HUES64 (cell line): Measurements from ENCODE around the gene OAT.

ENCODE experiments used
- H3K27ac ChIP-seq: 2 replicates; pipeline ENCODE4 v1.7.0; 2013; ENCODE audit warnings: low read depth, low read length, inconsistent platforms
- H3K27me3 ChIP-seq: 2 replicates; pipeline ENCODE4 v1.6.1; 2013; ENCODE audit warnings: mild to moderate bottlenecking, low read length; ENCODE audit not compliant: insufficient read depth
- H3K36me3 ChIP-seq: 2 replicates; pipeline ENCODE4 v1.6.1; 2013; ENCODE audit warnings: mild to moderate bottlenecking, low read length; ENCODE audit not compliant: insufficient read depth
- H3K4me1 ChIP-seq: 2 replicates; pipeline ENCODE4 v1.6.1; 2013; ENCODE audit warnings: mild to moderate bottlenecking, low read length, moderate library complexity; ENCODE audit not compliant: insufficient read depth
- H3K4me3 ChIP-seq: 2 replicates; pipeline ENCODE4 v1.5.1; 2013; ENCODE audit warnings: mild to moderate bottlenecking, low read length, moderate library complexity
- H3K9ac ChIP-seq: 2 replicates; pipeline ENCODE4 v1.6.1; 2013; ENCODE audit warnings: mild to moderate bottlenecking, low read depth, low read length
- H3K9me3 ChIP-seq: 2 replicates; pipeline ENCODE4 v1.6.1; 2013; ENCODE audit warnings: low read depth, low read length; ENCODE audit not compliant: insufficient read depth
- WGBS: fragments of 150-250, 120-280 bp; methylation state at CpG from one replicate; pipeline ENCODE4 v1.1.7; 2013; ENCODE audit warnings: missing lambda C conversion rate; 5-methylcytosine and 5-hydroxymethylcytosine counted together

The OAT gene

GRCh38 chr10:124385627-124386185, 33.0 kb downstream of the OAT start:
- H3K4me3 ChIP-seq: no peak overlapping the region
- H3K36me3 ChIP-seq: no peaks in the 10 kb centered on the region
- H3K9me3 ChIP-seq: no peaks in the 10 kb centered on the region
- no peak overlapping the region for H3K27ac ChIP-seq
- 93% methylated on average over 12 of the region's 12 CpGs for WGBS
- peaks cover 9% of the 10 kb centered on the region for H3K27me3 ChIP-seq
- H3K4me1 ChIP-seq: 0 out of 2 replicates have a peak, but pooled peaks cover 3% of the 10 kb centered on the region
- no peak overlapping the region for H3K9ac ChIP-seq

DNA sequence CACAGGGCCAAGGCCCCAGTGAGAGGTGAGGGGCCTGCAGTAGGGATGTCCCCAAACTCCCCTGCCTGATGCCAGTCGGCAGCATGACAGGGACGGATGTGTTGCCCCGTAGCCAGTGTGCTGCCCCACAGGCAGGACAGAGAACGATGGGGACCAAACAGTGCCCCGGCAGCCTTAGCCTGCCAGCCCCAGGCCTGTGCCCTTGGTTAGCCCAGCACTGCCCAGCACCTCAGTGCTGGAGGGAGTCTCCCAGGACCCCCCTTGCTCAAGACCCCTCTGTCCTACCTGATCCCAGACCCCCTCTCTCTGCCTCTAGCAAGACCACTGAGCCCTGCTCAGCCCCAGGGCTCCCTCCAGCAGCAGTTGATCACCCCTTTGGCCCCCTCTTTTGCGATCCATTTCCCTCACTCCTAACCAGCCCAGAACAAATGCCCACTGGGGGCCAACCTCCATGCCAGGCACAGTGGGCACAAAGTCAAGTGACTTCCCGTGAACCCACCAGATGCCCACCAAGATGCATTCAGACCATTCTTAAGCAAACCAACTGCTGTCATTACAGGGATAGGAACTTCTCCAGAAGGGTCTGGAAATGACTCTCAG, 34.0 kb downstream of the OAT start:
- Histone ChIP-seq H3K9ac (no peak overlapping the region), H3K36me3 (no peaks in the 10 kb centered on the region), H3K27ac (no peak overlapping the region), H3K4me3 (no peak overlapping the region), H3K27me3 (peaks cover 9% of the 10 kb centered on the region), H3K4me1 (0 out of 2 replicates have a peak, but pooled peaks cover 3% of the 10 kb centered on the region), H3K9me3 (no peaks in the 10 kb centered on the region)
- WGBS: 93% methylated on average over 7 of the region's 7 CpGs

- no peak overlapping the region for H3K27ac ChIP-seq
- H3K36me3 ChIP-seq: no peaks in the 10 kb centered on the region
- H3K4me1 ChIP-seq: peaks cover 4% of the 10 kb centered on the region; the same call in 1 of the 2 replicates
- WGBS: 91% methylated on average over 4 of the region's 4 CpGs
- peaks cover 9% of the 10 kb centered on the region for H3K27me3 ChIP-seq
- H3K4me3 ChIP-seq: no peak overlapping the region
- no peaks in the 10 kb centered on the region for H3K9me3 ChIP-seq
- H3K9ac ChIP-seq: no peak overlapping the region
These were observed 34.6 kb downstream of the OAT start for GRCh38 chr10:124384172-124384571.

- no peak overlapping the region for H3K9ac ChIP-seq
- H3K4me3 ChIP-seq: no peak overlapping the region
- no peak overlapping the region for H3K27ac ChIP-seq
- WGBS: 88% methylated on average over 5 of the region's 6 CpGs
- H3K9me3 ChIP-seq: no peaks in the 10 kb centered on the region
- H3K36me3 ChIP-seq: no peaks in the 10 kb centered on the region
- H3K4me1 ChIP-seq: peaks cover 7% of the 10 kb centered on the region; the same call in 1 of the 2 replicates
- peaks cover 4% of the 10 kb centered on the region for H3K27me3 ChIP-seq
These were observed 35.2 kb downstream of the OAT start for GRCh38 chr10:124383496-124383895.

DNA sequence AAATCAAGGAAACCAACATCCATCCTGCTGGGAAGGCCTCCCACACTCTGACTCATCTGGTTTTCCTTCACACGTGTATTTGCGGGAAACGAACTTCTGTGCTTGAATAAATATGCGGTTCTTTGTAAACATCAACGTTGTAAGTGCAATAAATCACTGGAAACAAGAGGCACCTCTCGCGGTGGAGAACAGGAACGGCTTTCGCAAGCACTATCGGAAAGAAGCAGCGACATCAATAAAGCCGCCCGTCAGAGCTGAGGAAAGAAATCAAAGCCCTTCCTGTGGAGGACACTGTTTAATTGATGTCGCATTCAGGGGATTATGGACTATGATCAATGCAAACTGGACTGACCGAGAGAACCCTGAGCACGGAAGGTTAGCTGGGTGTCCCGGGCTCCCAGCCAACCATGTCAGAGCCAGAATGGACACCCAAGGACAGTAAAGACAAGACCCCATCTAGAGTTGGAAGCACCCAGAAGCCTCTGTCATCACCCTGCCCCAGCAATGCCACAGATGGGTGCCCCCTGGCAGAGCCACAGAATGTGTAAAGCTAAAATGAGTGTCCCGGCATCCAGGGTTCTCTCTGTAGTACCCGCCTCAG, 37.6 kb downstream of the OAT start:
- no peaks in the 10 kb centered on the region for H3K9me3 ChIP-seq
- WGBS: 91% methylated on average over 19 of the region's 19 CpGs

GRCh38 chr10:124380256-124380995, 38.3 kb downstream of the OAT start:
- Histone ChIP-seq H3K9ac (no peak overlapping the region), H3K27me3 (no peaks in the 10 kb centered on the region)

More for the DNA sequence above, 37.6 kb downstream of the OAT start:
- Histone ChIP-seq H3K36me3 (no peaks in the 10 kb centered on the region), H3K4me1 (peaks cover 7% of the 10 kb centered on the region; the same call in 1 of the 2 replicates), H3K27me3 (no peaks in the 10 kb centered on the region), H3K4me3 (no peak overlapping the region), H3K9ac (no peak overlapping the region), H3K27ac (no peak overlapping the region)

DNA sequence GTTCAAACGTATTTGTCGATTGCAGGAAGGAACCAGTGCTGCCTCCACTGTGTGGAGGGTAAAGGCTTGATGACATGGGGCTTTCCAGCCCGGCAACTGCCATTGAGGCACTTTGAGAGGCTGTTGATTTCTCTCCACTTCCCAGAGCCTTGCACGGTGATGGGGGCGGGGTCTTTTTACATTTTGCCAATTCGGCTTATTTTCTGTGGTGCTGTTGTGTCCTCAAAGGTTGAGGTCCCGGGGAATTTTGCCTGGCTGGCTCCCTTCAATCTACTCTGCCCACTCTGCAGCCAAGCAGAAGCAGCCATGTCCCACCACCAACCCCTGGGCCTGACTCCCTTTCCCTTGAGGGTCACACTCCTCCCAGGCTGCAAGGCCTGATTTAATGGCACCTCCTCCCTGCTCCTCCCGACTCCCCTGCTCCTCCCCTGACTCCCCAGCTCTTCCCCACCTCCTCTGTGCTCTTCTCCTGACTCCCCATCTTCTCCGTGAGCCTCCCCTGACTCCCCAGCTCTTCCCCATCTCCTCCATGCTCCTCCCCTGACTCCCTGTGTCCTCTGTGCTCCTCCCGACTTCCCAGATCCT, 39.0 kb downstream of the OAT start:
- peaks cover 11% of the 10 kb centered on the region for H3K4me1 ChIP-seq
- H3K36me3 ChIP-seq: no peaks in the 10 kb centered on the region
- H3K4me3 ChIP-seq: no peak overlapping the region
- WGBS: 80% methylated on average over 10 of the region's 10 CpGs
- no peak overlapping the region for H3K9ac ChIP-seq
- H3K9me3 ChIP-seq: no peaks in the 10 kb centered on the region
- no peaks in the 10 kb centered on the region for H3K27me3 ChIP-seq
- H3K27ac ChIP-seq: no peak overlapping the region

More at GRCh38 chr10:124380256-124380995, 38.3 kb downstream of the OAT start:
- Histone ChIP-seq H3K36me3 (no peaks in the 10 kb centered on the region), H3K9me3 (no peaks in the 10 kb centered on the region), H3K4me3 (no peak overlapping the region), H3K4me1 (peaks cover 6% of the 10 kb centered on the region; the same call in 1 of the 2 replicates), H3K27ac (no peak overlapping the region)
- 86% methylated on average over 9 of the region's 9 CpGs for WGBS

GRCh38 chr10:124378881-124379471, 39.7 kb downstream of the OAT start:
- H3K36me3 ChIP-seq: no peaks in the 10 kb centered on the region
- H3K9me3 ChIP-seq: no peaks in the 10 kb centered on the region
- H3K27ac ChIP-seq: no peak overlapping the region
- no peak overlapping the region for H3K4me3 ChIP-seq
- H3K4me1 ChIP-seq: peaks cover 13% of the 10 kb centered on the region
- 65% methylated on average over 16 of the region's 16 CpGs for WGBS
- H3K9ac ChIP-seq: no peak overlapping the region
- no peaks in the 10 kb centered on the region for H3K27me3 ChIP-seq

GRCh38 chr10:124378271-124378670, 40.5 kb downstream of the OAT start:
- Histone ChIP-seq H3K4me1 (peaks cover 13% of the 10 kb centered on the region), H3K27me3 (no peaks in the 10 kb centered on the region), H3K9me3 (no peaks in the 10 kb centered on the region), H3K4me3 (no peak overlapping the region), H3K9ac (no peak overlapping the region), H3K27ac (no peak overlapping the region), H3K36me3 (no peaks in the 10 kb centered on the region)
- WGBS: 89% methylated on average over 7 of the region's 7 CpGs

DNA sequence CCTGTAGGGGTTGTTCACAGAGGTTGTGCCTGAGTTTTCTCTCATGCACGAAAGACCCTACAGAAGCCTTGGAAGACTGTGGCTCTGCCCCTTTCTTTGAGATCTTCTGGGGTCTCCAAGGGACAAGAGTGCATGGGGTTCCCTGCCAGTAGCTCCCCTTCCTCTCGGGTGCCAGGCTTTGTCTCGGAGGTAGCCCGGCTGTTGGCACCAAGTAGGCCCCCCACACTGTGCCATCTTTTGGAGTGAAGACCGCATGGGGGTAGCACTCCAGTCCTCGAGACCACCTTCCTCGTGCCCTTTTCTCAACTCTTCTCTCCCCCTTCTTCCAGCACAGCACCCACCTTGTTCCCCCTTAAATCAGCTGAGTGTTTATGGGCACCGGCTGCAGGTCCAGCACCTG, 41.6 kb downstream of the OAT start:
- 96% methylated on average over 8 of the region's 8 CpGs for WGBS
- no peak overlapping the region for H3K4me3 ChIP-seq

More for the DNA sequence above, 41.6 kb downstream of the OAT start:
- Histone ChIP-seq H3K27me3 (no peaks in the 10 kb centered on the region), H3K4me1 (peaks cover 13% of the 10 kb centered on the region), H3K27ac (no peak overlapping the region), H3K9me3 (no peaks in the 10 kb centered on the region), H3K9ac (no peak overlapping the region), H3K36me3 (no peaks in the 10 kb centered on the region)
